ENCODE data around the gene MAML2. TPM values are rescaled to one million over a fixed set of nuclear protein-coding genes. Genes with fewer than 3 reads are reported as not detected.
A peak's percentile ranks its signal among the peaks of the same experiment; 100 is the strongest.

MAML2 gene
- total and polyA plus RNA-seq, 2 of the 13 experiments (the other 11 are each of a cell fraction or from before 2014, with no cell fraction given) = 2.3 to 25.9 TPM

GRCh38 chr11:96257036-96257435, 86.0 kb downstream of the MAML2 start:
- FAIRE-seq (no peak), ATAC-seq (no peak), DNase-seq (ENCODE audit: low spot score) (no peak)
- Histone ChIP-seq H3K79me2 (ENCODE audit: insufficient read depth, low read length) (peaks cover 13% of the 10 kb centered on the region), H3K36me3 (replicated peaks in 1 of 2; ENCODE audit: control insufficient read depth in 1 of 2, insufficient read depth in 2 of 2, low read length in 2 of 2) (peaks cover 0 to 7% of the 10 kb centered on the region in 2 experiments; a peak in 3 of 5 replicates), H3K9ac (ENCODE audit: insufficient read depth, low read depth, low read length) (no peak overlapping the region), H3K27ac (ENCODE audit: extremely low read length, insufficient read depth, low read length) (no peak overlapping the region), H3K4me1 (ENCODE audit: insufficient read depth, low read length) (peaks cover 45% of the 10 kb centered on the region), H4K20me1 (ENCODE audit: insufficient read depth, low read length) (no peaks in the 10 kb centered on the region), H3K4me2 (ENCODE audit: low read depth, low read length) (no peak overlapping the region), H2AFZ (ENCODE audit: low read length) (no peak overlapping the region), H3K4me3 (replicated peaks in 1 of 3; ENCODE audit: insufficient read depth in 1 of 3, low read depth in 2 of 3, low read length in 3 of 3) (no peak overlapping the region), H3K27me3 (ENCODE audit: control insufficient read depth in 1 of 2, insufficient read depth in 2 of 2, low read length in 2 of 2) (no peaks in the 10 kb centered on the region), H3K9me3 (ENCODE audit: low read length) (no peaks in the 10 kb centered on the region)
- BruUV-seq (replicated peaks) = no TSS peak
- POLR2A ChIA-PET = interaction anchor here (0.9 kb wide), 1 partner anchor 76 kb away, joined by 3 read pairs; no protein-coding TSS in a partner anchor
- in situ Hi-C loops (cut with HindIII; ENCODE audit: extremely low pct_ligation_motif_present, low pct_unique_long_range_greater_than_20kb) (no loop called here), intact Hi-C loops (cut with micrococcal nuclease; ENCODE audit: unreplicated experiment) (no loop called here)
- CTCF ChIA-PET (ENCODE audit: low intra/inter-chr PET ratio, low total read pairs) = no interaction called here
- TF ChIP-seq, protein P1, sequence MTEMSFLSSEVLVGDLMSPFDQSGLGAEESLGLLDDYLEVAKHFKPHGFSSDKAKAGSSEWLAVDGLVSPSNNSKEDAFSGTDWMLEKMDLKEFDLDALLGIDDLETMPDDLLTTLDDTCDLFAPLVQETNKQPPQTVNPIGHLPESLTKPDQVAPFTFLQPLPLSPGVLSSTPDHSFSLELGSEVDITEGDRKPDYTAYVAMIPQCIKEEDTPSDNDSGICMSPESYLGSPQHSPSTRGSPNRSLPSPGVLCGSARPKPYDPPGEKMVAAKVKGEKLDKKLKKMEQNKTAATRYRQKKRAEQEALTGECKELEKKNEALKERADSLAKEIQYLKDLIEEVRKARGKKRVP (CRISPR knock-in tag; IDR thresholded peaks at IDR 0.05) = peak in 1 of 2 experiments; percentile 64; a peak in 2 of 4 replicates
- TF ChIP-seq ZNF432 (CRISPR knock-in tag; IDR thresholded peaks at IDR 0.05; ENCODE audit: borderline replicate concordance) = no peak

GRCh38 chr11:96256215-96257011, 86.6 kb downstream of the MAML2 start:
- ATAC-seq = no peak
- WGBS (ENCODE audit: low lambda C conversion rate) = 96% methylated on average over 8 of the region's 8 CpGs
- TF ChIP-seq ATF5 (CRISPR knock-in tag; IDR thresholded peaks at IDR 0.05; ENCODE audit: low read depth) (no peak), ZNF20 (CRISPR knock-in tag; IDR thresholded peaks at IDR 0.05) (no peak), MED13 (CRISPR knock-in tag; IDR thresholded peaks at IDR 0.05) (no peak), NCOR1 (IDR thresholded peaks at IDR 0.05; ENCODE audit: borderline replicate concordance, low read length) (no peak), EEA1 (CRISPR knock-in tag; IDR thresholded peaks at IDR 0.05; ENCODE audit: borderline replicate concordance) (no peak), ZMYM3 (CRISPR knock-in tag; IDR thresholded peaks at IDR 0.05) (no peak), CENPT (CRISPR knock-in tag; IDR thresholded peaks at IDR 0.05; ENCODE audit: low read depth) (no peak), ZSCAN12 (CRISPR knock-in tag; IDR thresholded peaks at IDR 0.05) (no peak), NR2F2 (IDR thresholded peaks at IDR 0.05; ENCODE audit: borderline replicate concordance, low read depth) (no peak), ZEB1 (IDR thresholded peaks at IDR 0.05; ENCODE audit: insufficient replicate concordance, low read depth) (no peak), JUN (CRISPR knock-in tag; IDR thresholded peaks at IDR 0.05) (no peak), PBX2 (CRISPR knock-in tag; IDR thresholded peaks at IDR 0.05) (no peak), ZNF780A (CRISPR knock-in tag; IDR thresholded peaks at IDR 0.05) (no peak)

More at GRCh38 chr11:96256215-96257011, 86.6 kb downstream of the MAML2 start:
- CTCF ChIA-PET (ENCODE audit: low intra/inter-chr PET ratio, low total read pairs) = no interaction called here
- intact Hi-C loops (cut with micrococcal nuclease; ENCODE audit: unreplicated experiment) = no loop called here
- Histone ChIP-seq H3K4me3 (replicated peaks in 1 of 3; ENCODE audit: insufficient read depth in 1 of 3, low read depth in 2 of 3, low read length in 3 of 3) (no peak overlapping the region), H3K27me3 (ENCODE audit: control insufficient read depth in 1 of 2, insufficient read depth in 2 of 2, low read length in 2 of 2) (no peaks in the 10 kb centered on the region), H4K20me1 (ENCODE audit: insufficient read depth, low read length) (no peaks in the 10 kb centered on the region), H3K36me3 (replicated peaks in 1 of 2; ENCODE audit: control insufficient read depth in 1 of 2, insufficient read depth in 2 of 2, low read length in 2 of 2) (peaks cover 0 to 7% of the 10 kb centered on the region in 2 experiments; a peak in 3 of 5 replicates), H3K9ac (ENCODE audit: insufficient read depth, low read depth, low read length) (no peak overlapping the region), H3K79me2 (ENCODE audit: insufficient read depth, low read length) (peaks cover 13% of the 10 kb centered on the region), H3K4me1 (ENCODE audit: insufficient read depth, low read length) (peaks cover 45% of the 10 kb centered on the region), H3K9me3 (ENCODE audit: low read length) (no peaks in the 10 kb centered on the region), H2AFZ (ENCODE audit: low read length) (no peak overlapping the region), H3K27ac (ENCODE audit: extremely low read length, insufficient read depth, low read length) (no peak overlapping the region), H3K4me2 (ENCODE audit: low read depth, low read length) (no peak overlapping the region)
- no peak for FAIRE-seq
- in situ Hi-C loops (cut with HindIII; ENCODE audit: extremely low pct_ligation_motif_present, low pct_unique_long_range_greater_than_20kb) = no loop called here
- no TSS peak for BruUV-seq (replicated peaks)
- POLR2A ChIA-PET = interaction anchor here (0.9 kb wide), 1 partner anchor 76 kb away, joined by 3 read pairs; no protein-coding TSS in a partner anchor
- no peak for DNase-seq (ENCODE audit: low spot score)
